ENCODE measurements around the gene CORT. TPM values are rescaled to one million over a fixed set of nuclear protein-coding genes. Genes with fewer than 3 reads are reported as not detected.
A peak's percentile ranks its signal among the peaks of the same experiment; 100 is the strongest.

Gene CORT
- total RNA-seq, 1 donor from 2014 or later: not detected

DNA sequence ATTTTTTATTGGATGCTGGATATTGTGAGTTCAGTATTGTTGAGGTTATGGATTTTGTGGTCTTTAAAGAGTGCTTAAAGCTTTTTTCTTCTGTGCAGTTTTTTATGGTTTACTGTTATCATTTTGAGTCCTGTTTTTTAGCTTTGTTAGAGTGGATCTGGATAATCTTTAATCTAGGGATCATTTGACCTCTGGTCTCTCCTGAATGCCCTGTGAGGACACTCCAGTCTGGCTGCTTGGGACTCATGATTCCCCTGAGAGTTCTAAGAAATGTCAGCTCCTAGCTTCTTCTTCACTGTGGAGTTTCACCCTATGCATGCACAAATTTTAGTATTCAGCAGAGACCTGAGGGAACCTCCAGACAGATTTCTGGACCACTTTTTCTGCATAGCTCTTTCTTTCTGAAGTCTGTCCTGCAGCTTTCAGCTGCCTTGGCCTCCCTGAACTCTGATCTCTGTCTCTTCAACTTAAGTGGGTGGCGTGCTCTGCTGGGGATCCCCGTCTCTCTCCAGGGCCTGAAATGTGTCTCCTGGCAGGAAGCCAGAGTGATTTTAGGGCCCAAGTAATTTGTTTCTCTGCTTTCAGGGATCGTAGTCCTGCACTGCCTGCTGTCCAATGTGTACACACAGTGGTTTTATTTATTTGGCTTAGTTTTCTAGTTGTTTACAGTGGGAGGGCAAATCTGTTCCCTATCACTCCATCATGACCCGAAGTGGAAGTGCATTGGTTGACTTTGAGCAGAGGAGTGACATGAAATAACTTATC lies 39.6 kb downstream of the CORT start:
- Mint-ChIP-seq H3K27me3 (no peaks in the 10 kb centered on the region), H3K9me3 (no peaks in the 10 kb centered on the region), H3K4me1 (ENCODE audit: unreplicated experiment) (peaks cover 23% of the 10 kb centered on the region), H3K4me3 (peak overlapping the region; percentile 23), H3K36me3 (peaks cover 7% of the 10 kb centered on the region), H3K27ac (peak overlapping the region; percentile 8)
- TF ChIP-seq, protein P1, sequence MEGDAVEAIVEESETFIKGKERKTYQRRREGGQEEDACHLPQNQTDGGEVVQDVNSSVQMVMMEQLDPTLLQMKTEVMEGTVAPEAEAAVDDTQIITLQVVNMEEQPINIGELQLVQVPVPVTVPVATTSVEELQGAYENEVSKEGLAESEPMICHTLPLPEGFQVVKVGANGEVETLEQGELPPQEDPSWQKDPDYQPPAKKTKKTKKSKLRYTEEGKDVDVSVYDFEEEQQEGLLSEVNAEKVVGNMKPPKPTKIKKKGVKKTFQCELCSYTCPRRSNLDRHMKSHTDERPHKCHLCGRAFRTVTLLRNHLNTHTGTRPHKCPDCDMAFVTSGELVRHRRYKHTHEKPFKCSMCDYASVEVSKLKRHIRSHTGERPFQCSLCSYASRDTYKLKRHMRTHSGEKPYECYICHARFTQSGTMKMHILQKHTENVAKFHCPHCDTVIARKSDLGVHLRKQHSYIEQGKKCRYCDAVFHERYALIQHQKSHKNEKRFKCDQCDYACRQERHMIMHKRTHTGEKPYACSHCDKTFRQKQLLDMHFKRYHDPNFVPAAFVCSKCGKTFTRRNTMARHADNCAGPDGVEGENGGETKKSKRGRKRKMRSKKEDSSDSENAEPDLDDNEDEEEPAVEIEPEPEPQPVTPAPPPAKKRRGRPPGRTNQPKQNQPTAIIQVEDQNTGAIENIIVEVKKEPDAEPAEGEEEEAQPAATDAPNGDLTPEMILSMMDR (conservative IDR thresholded peaks at IDR 0.05): no peak
- DNase-seq (ENCODE audit: extremely low spot score, unreplicated experiment): no peak

DNA sequence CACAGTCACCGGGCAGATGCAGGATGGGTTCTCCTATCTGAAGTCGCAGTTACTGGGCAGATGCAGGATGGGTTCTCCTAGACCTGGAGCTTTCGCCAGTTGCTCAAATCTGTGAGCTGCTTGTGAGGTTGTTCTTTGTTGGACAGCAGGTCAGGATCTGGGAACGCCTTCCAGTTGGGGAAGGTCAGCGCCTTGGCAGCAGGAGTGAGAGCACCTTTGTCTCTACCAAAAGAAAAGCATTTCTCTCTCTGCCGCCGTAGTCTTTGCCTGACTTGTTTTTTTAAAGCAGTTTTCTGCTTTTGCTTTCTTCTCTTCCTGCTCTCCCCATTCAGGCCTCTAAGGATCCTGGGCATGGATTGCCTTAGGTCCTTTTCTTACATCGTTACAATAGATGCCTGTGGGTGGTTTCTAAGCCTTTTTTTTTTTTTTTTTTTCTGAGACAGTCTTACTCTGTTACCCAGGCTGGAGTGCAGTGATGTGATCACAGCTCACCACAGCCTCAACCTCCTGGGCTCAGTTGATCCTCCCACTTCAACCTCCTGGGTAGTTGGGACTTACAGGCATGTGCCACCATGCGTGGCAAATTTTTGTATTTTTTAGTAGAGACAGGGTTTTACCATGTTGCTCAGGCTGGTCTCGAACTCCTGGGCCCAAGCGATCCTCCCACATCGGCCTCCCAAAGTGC lies 40.6 kb downstream of the CORT start:
- Mint-ChIP-seq H3K27ac (peak overlapping the region; percentile 8), H3K4me3 (no peak overlapping the region), H3K36me3 (peaks cover 3% of the 10 kb centered on the region), H3K4me1 (ENCODE audit: unreplicated experiment) (peaks cover 33% of the 10 kb centered on the region), H3K9me3 (no peaks in the 10 kb centered on the region), H3K27me3 (no peaks in the 10 kb centered on the region)
- TF ChIP-seq, protein P1 (conservative IDR thresholded peaks at IDR 0.05): no peak
- DNase-seq (ENCODE audit: extremely low spot score, unreplicated experiment): no peak

DNA sequence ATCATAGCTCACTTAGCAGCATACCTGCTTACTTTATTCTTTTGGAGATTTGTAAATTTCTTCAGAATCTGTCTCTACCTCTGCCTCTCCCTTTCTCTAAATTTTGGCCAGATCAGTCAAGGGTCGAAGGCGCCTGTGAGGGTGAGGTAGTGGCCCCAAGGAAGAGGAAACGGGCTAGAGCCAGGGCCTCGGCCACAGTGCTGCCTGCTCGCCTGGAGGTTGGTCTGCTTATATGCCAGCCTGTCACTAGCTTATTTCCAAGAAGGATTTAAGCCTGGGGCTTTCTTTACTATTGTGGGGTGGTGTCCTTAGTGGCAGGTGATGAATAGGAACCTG lies 44.6 kb downstream of the CORT start:
- Mint-ChIP-seq H3K36me3 (peaks cover under 1% of the 10 kb centered on the region), H3K4me3 (no peak overlapping the region), H3K27ac (peak overlapping the region; percentile 91), H3K9me3 (no peaks in the 10 kb centered on the region), H3K27me3 (no peaks in the 10 kb centered on the region), H3K4me1 (ENCODE audit: unreplicated experiment) (peaks cover 29% of the 10 kb centered on the region)
- TF ChIP-seq, protein P1 (conservative IDR thresholded peaks at IDR 0.05): no peak
- DNase-seq (ENCODE audit: extremely low spot score, unreplicated experiment): no peak

DNA sequence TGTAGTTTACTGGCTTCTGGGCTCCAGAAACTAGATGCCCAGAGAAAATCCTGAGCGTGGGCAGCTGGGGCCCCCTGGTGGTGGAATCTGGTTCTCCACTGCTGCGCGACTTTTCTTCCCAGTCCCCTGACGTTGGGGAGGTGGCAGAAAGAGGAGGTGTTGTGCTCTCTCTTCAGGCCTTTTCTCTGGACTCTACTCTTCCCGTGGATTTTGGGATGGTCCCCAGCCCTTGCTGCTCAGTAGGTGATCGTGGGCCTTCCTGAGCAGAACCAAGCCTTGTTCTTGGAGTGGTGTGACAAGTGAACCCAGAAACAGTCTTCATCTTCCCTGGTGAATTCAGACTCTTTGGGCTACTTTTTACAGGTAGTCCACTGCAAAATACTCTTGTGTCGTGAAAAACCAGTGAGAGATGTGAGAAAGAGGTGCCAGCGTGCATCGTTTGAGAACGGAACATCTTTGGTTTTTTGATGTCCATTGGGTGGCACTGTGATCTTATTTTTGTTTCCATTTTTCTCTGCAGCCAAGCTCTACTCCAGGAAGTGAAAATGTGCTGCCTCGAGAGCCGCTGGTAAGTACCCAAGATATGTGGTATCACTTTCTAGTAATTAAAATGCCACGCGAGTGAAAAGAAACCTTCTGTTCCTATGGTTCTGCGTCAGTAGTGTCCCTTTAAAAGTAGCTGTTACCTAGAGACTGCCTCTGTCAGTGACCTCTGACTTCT lies 45.1 kb downstream of the CORT start:
- no peaks in the 10 kb centered on the region for H3K36me3 Mint-ChIP-seq
- no peaks in the 10 kb centered on the region for H3K9me3 Mint-ChIP-seq
- peak; percentile 84 for DNase-seq (ENCODE audit: extremely low spot score, unreplicated experiment)
- H3K4me3 Mint-ChIP-seq: peak overlapping the region; percentile 66
- H3K4me1 Mint-ChIP-seq (ENCODE audit: unreplicated experiment): peaks cover 24% of the 10 kb centered on the region
- H3K27me3 Mint-ChIP-seq: no peaks in the 10 kb centered on the region
- peak overlapping the region; percentile 91 for H3K27ac Mint-ChIP-seq
- TF ChIP-seq, protein P1 (conservative IDR thresholded peaks at IDR 0.05): peak; percentile 99

DNA sequence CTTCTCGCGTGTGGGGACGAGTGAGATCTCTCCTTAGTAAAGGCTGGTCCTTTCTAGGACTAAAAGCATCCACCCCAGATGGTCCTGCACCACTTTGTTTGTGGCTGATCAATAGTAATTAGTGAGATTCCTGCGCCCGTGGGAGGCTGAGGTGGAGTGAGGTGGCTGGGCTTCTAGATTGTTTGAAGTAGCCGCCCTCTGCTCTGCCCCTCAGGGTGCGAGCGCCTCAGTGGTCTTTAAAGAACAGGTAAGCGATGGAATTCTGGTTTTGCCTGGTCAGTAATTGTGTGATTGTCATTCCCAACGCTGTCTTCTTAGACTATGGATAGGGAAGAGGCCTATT lies 45.6 kb downstream of the CORT start:
- peak overlapping the region; percentile 66 for H3K4me3 Mint-ChIP-seq
- H3K4me1 Mint-ChIP-seq (ENCODE audit: unreplicated experiment): peaks cover 19% of the 10 kb centered on the region
- no peaks in the 10 kb centered on the region for H3K9me3 Mint-ChIP-seq
- H3K27ac Mint-ChIP-seq: peak overlapping the region; percentile 91
- no peaks in the 10 kb centered on the region for H3K27me3 Mint-ChIP-seq
- H3K36me3 Mint-ChIP-seq: no peaks in the 10 kb centered on the region
- DNase-seq (ENCODE audit: extremely low spot score, unreplicated experiment): no peak
- TF ChIP-seq, protein P1 (conservative IDR thresholded peaks at IDR 0.05): no peak

Measured in type B pancreatic cell (in vitro differentiated cells).